GM21390 (cell line): ENCODE data around the gene ZEB1.

Source experiments
- ATAC-seq: cut with Tn5 transposase; IDR thresholded peaks from one replicate; pipeline ENCODE4 v1.9.1; 2021; ENCODE audit not compliant: unreplicated experiment

Gene ZEB1

GRCh38 chr10:31578181-31578852, 259.3 kb downstream of the ZEB1 start:
- ATAC-seq = no peak

DNA sequence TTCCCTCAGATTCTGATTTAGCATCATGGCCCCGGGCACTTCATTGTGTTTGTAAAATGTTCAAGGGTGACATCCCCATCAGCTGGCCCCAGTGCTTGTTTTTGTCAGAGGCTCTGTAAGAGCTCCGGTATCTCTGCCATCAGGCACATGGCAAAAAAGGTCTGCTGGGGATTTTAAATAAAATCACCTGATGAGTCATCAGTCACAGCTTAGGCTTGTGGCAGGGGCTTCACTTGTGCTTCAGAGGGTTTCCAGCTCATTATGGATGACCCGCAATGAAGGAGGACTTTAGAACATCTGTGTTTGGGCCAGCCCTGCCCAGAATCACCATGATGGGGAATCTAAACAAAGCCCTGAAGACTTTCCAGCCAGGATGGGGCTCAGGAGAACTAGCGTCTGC, 259.9 kb downstream of the ZEB1 start:
- ATAC-seq = no peak
